H9 (cell line): ENCODE data around the gene LYRM2. TPM values are rescaled to one million over a fixed set of nuclear protein-coding genes. Genes with fewer than 3 reads are reported as not detected.

ENCODE experiments used
- DNase-seq: peaks from one replicate; pipeline ENCODE4 v3.0.0-alpha.2; 2017
- H2AFZ ChIP-seq: one replicate; pipeline ENCODE4 v1.6.1; 2013; ENCODE audit warnings: mild to moderate bottlenecking, low read length, control low read depth, moderate library complexity
- H2AK5ac ChIP-seq: 2 replicates; pipeline ENCODE4 v1.6.1; 2013; ENCODE audit warnings: low read length, control low read depth, mixed read lengths; ENCODE audit not compliant: insufficient read length
- H2BK120ac ChIP-seq: one replicate; pipeline ENCODE4 v1.6.1; 2013; ENCODE audit warnings: low read depth, mild to moderate bottlenecking, low read length, control low read depth, inconsistent platforms; ENCODE audit not compliant: poor library complexity, severe bottlenecking
- H2BK12ac ChIP-seq: 2 replicates; pipeline ENCODE4 v1.6.1; 2013; ENCODE audit warnings: low read length, control low read depth, mixed read lengths, low read depth; ENCODE audit not compliant: insufficient read length
- H2BK15ac ChIP-seq: 2 replicates; pipeline ENCODE4 v1.6.1; 2013; ENCODE audit warnings: low read depth, low read length, control low read depth
- H2BK20ac ChIP-seq: one replicate; pipeline ENCODE4 v1.6.1; 2013; ENCODE audit warnings: low read depth, mild to moderate bottlenecking, low read length, control low read depth, inconsistent platforms; ENCODE audit not compliant: poor library complexity, severe bottlenecking
- H2BK5ac ChIP-seq: 2 replicates; pipeline ENCODE4 v1.6.1; 2013; ENCODE audit warnings: low read length, control low read depth, mixed read lengths; ENCODE audit not compliant: insufficient read length
- H3K14ac ChIP-seq: 2 replicates; pipeline ENCODE4 v1.6.1; 2013; ENCODE audit warnings: low read length, control low read depth; ENCODE audit not compliant: insufficient read depth
- H3K18ac ChIP-seq: 2 replicates; pipeline ENCODE4 v1.6.1; 2013; ENCODE audit warnings: low read depth, mild to moderate bottlenecking, mixed read lengths, low read length, control low read depth; ENCODE audit not compliant: insufficient read length
- H3K23ac ChIP-seq: 2 replicates; pipeline ENCODE4 v1.6.1; 2013; ENCODE audit warnings: low read length, control low read depth, mixed read lengths, low read depth; ENCODE audit not compliant: insufficient read length
- H3K23me2 ChIP-seq: 2 replicates; pipeline ENCODE4 v1.6.1; 2013; ENCODE audit warnings: low read depth, mild to moderate bottlenecking, mixed read lengths, low read length, control low read depth; ENCODE audit not compliant: insufficient read length, poor library complexity, severe bottlenecking
- H3K27ac ChIP-seq: 2 replicates; pipeline ENCODE4 v1.5.1; 2013; ENCODE audit warnings: low read length, control low read depth, mixed read lengths, low read depth; ENCODE audit not compliant: insufficient read length
- H3K27me3 ChIP-seq: 2 replicates; pipeline ENCODE4 v1.6.1; 2013; ENCODE audit warnings: low read length, control low read depth, inconsistent platforms; ENCODE audit not compliant: insufficient read depth
- H3K4ac ChIP-seq: 2 replicates; pipeline ENCODE4 v1.6.1; 2013; ENCODE audit warnings: low read depth, mild to moderate bottlenecking, control low read depth, inconsistent platforms, low read length, moderate library complexity
- H3K4me1 ChIP-seq: 2 replicates; pipeline ENCODE4 v1.6.1; 2013; ENCODE audit warnings: low read length, control low read depth, inconsistent platforms; ENCODE audit not compliant: insufficient read depth
- H3K4me2 ChIP-seq: 2 replicates; pipeline ENCODE4 v1.6.1; 2013; ENCODE audit warnings: low read length, control low read depth, mixed read lengths; ENCODE audit not compliant: insufficient read length, insufficient read depth
- H3K56ac ChIP-seq: 2 replicates; pipeline ENCODE4 v1.6.1; 2013; ENCODE audit warnings: low read depth, mild to moderate bottlenecking, mixed read lengths, low read length, control low read depth; ENCODE audit not compliant: insufficient read length
- H3K79me1 ChIP-seq: 2 replicates; pipeline ENCODE4 v1.6.1; 2013; ENCODE audit warnings: low read depth, mild to moderate bottlenecking, moderate library complexity, low read length, control low read depth, inconsistent platforms; ENCODE audit not compliant: insufficient read depth, poor library complexity, severe bottlenecking
- H3K79me2 ChIP-seq: 2 replicates; pipeline ENCODE4 v1.6.1; 2013; ENCODE audit warnings: low read length, control low read depth, inconsistent platforms; ENCODE audit not compliant: insufficient read depth
- H3K9ac ChIP-seq: 2 replicates; pipeline ENCODE4 v1.6.1; 2013; ENCODE audit warnings: low read length, control low read depth, mixed read lengths; ENCODE audit not compliant: insufficient read length; ENCODE audit errors: extremely low read depth
- H3K9me3 ChIP-seq: one replicate; pipeline ENCODE4 v1.6.1; 2013; ENCODE audit warnings: low read depth, low read length, inconsistent platforms; ENCODE audit not compliant: control insufficient read depth
- H3T11ph ChIP-seq: one replicate; pipeline ENCODE4 v1.6.1; 2013; ENCODE audit warnings: mild to moderate bottlenecking, low read length, control low read depth, inconsistent platforms
- H4K20me1 ChIP-seq: one replicate; pipeline ENCODE4 v1.6.1; 2013; ENCODE audit not compliant: control insufficient read depth, insufficient read length, insufficient read depth
- H4K5ac ChIP-seq: 2 replicates; pipeline ENCODE4 v1.6.1; 2013; ENCODE audit warnings: low read depth, mild to moderate bottlenecking, mixed read lengths, low read length, control low read depth; ENCODE audit not compliant: insufficient read length
- H4K8ac ChIP-seq: replicated peaks from 2 replicates; pipeline ENCODE4 v1.6.1; 2013; ENCODE audit warnings: low read length, control low read depth, mixed read lengths, low read depth; ENCODE audit not compliant: insufficient read length
- H4K91ac ChIP-seq: 2 replicates; pipeline ENCODE4 v1.6.1; 2013; ENCODE audit warnings: low read depth, mild to moderate bottlenecking, moderate library complexity, mixed read lengths, low read length, control low read depth; ENCODE audit not compliant: insufficient read length
- H3K27ac Mint-ChIP-seq, 3 experiments: 2 replicates in 2 of 3; 3 replicates in 1 of 3; pipeline ENCODE4 v1.8.0; 2020 to 2021; ENCODE audit warnings: mixed read lengths in 3 of 3, mild to moderate bottlenecking in 1 of 3, moderate library complexity in 1 of 3
- H3K27me3 Mint-ChIP-seq: 2 replicates; pipeline ENCODE4 v1.8.0; 2021; ENCODE audit warnings: low read depth, mild to moderate bottlenecking, moderate library complexity, mixed read lengths
- H3K36me3 Mint-ChIP-seq, 3 experiments: 2 replicates in 2 of 3; 3 replicates in 1 of 3; pipeline ENCODE4 v1.8.0; 2020 to 2021; ENCODE audit warnings: low read depth in 3 of 3, mixed read lengths in 3 of 3; ENCODE audit not compliant: insufficient read depth in 1 of 3
- H3K4me1 Mint-ChIP-seq, 2 experiments: 2 replicates each; pipeline ENCODE4 v1.8.0; 2020; ENCODE audit warnings: mixed read lengths in 2 of 2
- H3K4me3 Mint-ChIP-seq, 2 experiments: 2 replicates in 1 of 2; 3 replicates in 1 of 2; pipeline ENCODE4 v1.8.0; 2020 to 2021; ENCODE audit warnings: mild to moderate bottlenecking in 2 of 2, mixed read lengths in 2 of 2, moderate library complexity in 1 of 2
- H3K9me3 Mint-ChIP-seq, 2 experiments: 2 replicates in 1 of 2; 3 replicates in 1 of 2; pipeline ENCODE4 v1.8.0; 2020; ENCODE audit warnings: mild to moderate bottlenecking in 2 of 2, mixed read lengths in 2 of 2, moderate library complexity in 1 of 2
- WGBS: extraction: QIAGEN DNeasy Blood & Tissue Kit; methylation state at CpG from one replicate; pipeline ENCODE4 v1.1.7; 2013; ENCODE audit warnings: missing lambda C conversion rate, low lambda C conversion rate, mixed read lengths; ENCODE audit not compliant: insufficient read length; ENCODE audit errors: extremely low coverage; 5-methylcytosine and 5-hydroxymethylcytosine counted together
- total RNA-seq: library from RNA; stranded (reverse); gene quantifications from 2 replicates; pipeline ENCODE4 v1.2.1, GENCODE V29; 2021
- TF ChIP-seq, protein P1 (sequence below): fragments of 200-600 bp; sonication (generic); conservative IDR thresholded peaks from 3 replicates; pipeline ENCODE4 v1.8.0; 2021; ENCODE audit warnings: antibody characterized with exemption, mild to moderate bottlenecking

The LYRM2 gene
- total RNA-seq, 1 experiment from 2014 or later = 29.8 TPM

DNA sequence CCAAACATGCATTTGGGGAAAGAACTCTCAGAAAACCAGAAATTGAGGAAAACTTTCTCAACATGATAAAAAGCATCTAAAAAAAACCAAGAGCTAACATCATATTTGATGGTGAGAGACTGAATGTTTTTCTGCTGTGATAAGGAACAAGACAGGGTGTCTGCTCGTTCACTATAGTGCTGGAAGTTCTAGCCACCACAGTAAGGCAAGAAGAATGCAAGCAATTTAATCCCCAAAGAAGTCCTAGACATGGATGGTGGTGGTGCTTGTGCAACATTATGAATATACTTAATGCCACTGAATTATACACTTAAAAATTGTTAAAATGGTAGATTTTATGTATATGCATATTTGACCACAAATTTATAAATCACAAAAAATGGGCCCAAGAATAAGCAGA, 53.4 kb downstream of the LYRM2 start:
- Histone ChIP-seq H3T11ph (no peak overlapping the region), H3K27me3 (no peaks in the 10 kb centered on the region), H3K4me2 (no peak overlapping the region), H3K79me1 (no peaks in the 10 kb centered on the region), H3K79me2 (no peaks in the 10 kb centered on the region), H2AFZ (no peak overlapping the region), H2BK15ac (no peak overlapping the region), H4K5ac (no peak overlapping the region), H3K9ac (no peak overlapping the region), H3K4me1 (peaks cover 4% of the 10 kb centered on the region; the same call in 1 of the 2 replicates), H3K23ac (no peak overlapping the region), H3K9me3 (no peaks in the 10 kb centered on the region), H3K27ac (no peak overlapping the region), H2BK12ac (no peak overlapping the region), H3K4ac (no peak overlapping the region), H3K56ac (no peak overlapping the region), H2BK20ac (no peak overlapping the region), H4K91ac (no peak overlapping the region), H3K14ac (no peak overlapping the region), H3K18ac (no peak overlapping the region), H4K20me1 (no peaks in the 10 kb centered on the region), H2AK5ac (no peak overlapping the region), H4K8ac (no peak overlapping the region), H2BK120ac (no peak overlapping the region), H3K23me2 (no peaks in the 10 kb centered on the region), H2BK5ac (no peak overlapping the region)
- no CpG with 5 or more reads among the region's 1 CpG for WGBS
- Mint-ChIP-seq H3K4me3 (no peak overlapping the region), H3K27me3 (no peaks in the 10 kb centered on the region), H3K36me3 (no peaks in the 10 kb centered on the region), H3K9me3 (no peaks in the 10 kb centered on the region), H3K4me1 (peaks cover 16 to 28% of the 10 kb centered on the region in 2 experiments), H3K27ac (no peak overlapping the region)
- TF ChIP-seq, protein P1, sequence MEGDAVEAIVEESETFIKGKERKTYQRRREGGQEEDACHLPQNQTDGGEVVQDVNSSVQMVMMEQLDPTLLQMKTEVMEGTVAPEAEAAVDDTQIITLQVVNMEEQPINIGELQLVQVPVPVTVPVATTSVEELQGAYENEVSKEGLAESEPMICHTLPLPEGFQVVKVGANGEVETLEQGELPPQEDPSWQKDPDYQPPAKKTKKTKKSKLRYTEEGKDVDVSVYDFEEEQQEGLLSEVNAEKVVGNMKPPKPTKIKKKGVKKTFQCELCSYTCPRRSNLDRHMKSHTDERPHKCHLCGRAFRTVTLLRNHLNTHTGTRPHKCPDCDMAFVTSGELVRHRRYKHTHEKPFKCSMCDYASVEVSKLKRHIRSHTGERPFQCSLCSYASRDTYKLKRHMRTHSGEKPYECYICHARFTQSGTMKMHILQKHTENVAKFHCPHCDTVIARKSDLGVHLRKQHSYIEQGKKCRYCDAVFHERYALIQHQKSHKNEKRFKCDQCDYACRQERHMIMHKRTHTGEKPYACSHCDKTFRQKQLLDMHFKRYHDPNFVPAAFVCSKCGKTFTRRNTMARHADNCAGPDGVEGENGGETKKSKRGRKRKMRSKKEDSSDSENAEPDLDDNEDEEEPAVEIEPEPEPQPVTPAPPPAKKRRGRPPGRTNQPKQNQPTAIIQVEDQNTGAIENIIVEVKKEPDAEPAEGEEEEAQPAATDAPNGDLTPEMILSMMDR = no peak
- DNase-seq = no peak
